GM18511 (cell line): Measurements from ENCODE around the gene MAPKAPK3.
"Not testable (repeated sequence)": the region's sequence is repeated elsewhere in the genome, so short reads cannot be mapped to it uniquely, and the experiment has no call there.

Source experiments
- ATAC-seq: cut with Tn5 transposase; IDR thresholded peaks from one replicate; pipeline ENCODE4 v1.9.1; 2021; ENCODE audit warnings: mild to moderate bottlenecking, moderate library complexity; ENCODE audit not compliant: unreplicated experiment

MAPKAPK3 gene

GRCh38 chr3:50652709-50653108 lies 35.8 kb downstream of the MAPKAPK3 start:
- peak; percentile 52 for ATAC-seq

GRCh38 chr3:50653937-50654595 lies 37.1 kb downstream of the MAPKAPK3 start:
- no peak for ATAC-seq

DNA sequence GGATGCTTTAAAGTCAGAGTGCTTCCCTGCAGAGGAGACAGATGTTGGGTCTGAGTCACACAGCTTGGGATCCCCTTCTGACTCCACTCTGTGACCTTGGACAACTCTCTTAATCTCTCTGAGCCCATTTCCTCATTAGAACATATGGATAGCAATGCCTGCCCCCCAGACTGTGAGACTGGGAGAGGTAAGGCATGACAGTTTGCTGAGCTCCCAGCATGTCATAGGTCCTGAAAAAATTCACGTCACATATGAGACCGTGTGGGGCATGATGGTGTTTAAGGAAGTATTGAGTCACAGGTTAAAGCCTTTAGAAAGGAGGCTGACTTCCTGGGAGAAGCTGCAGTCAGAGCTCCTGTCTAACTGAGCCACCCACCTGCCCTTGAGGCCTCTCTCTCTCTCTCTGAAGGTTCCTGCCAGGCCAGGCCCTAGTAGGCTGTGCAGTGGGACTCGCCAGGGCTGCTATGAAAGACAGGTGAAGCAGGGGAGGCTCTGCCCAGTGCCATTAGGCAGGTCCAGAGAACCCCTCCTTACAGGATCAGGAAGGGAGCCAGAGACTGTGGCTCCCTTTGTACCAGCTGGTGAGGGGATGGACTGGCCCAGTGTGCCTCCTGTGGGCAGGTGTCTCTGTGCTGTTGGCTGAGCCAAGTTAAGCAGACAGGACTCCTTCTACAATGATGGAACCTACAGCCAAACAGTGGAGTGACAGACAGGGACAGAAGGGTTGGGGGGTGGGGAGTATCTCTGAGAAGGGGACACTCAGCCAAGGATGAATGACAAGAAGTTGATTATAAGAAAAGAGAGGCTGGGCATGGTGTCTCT lies 38.3 kb downstream of the MAPKAPK3 start:
- no peak for ATAC-seq

- no peak for ATAC-seq
Observed at GRCh38 chr3:50656417-50657195, 39.7 kb downstream of the MAPKAPK3 start.

GRCh38 chr3:50657407-50657806 lies 40.5 kb downstream of the MAPKAPK3 start:
- ATAC-seq, result no peak

GRCh38 chr3:50657816-50658215 lies 40.9 kb downstream of the MAPKAPK3 start:
- ATAC-seq, result no peak

GRCh38 chr3:50658416-50658815 lies 41.5 kb downstream of the MAPKAPK3 start:
- no peak for ATAC-seq

DNA sequence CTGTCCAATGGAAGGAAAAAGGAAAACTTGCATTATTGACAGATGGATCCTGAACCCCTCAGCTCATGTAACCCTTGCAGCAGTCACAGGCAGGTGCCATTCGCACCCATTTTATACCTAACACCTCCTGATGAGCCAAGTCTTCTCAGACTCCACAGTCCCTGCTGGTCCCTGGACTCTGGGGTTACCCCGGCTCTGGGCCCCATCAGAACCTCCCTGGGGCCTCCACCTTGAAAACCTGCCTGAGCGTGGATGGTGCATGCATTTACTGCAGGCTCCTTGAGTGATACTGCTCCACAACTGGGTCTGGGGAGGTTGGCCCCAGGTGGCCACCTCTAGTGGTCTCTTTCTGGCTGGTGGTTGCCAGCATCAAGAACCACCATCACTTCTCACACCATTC lies 41.9 kb downstream of the MAPKAPK3 start:
- no peak for ATAC-seq

- no peak for ATAC-seq
Observed at GRCh38 chr3:50660386-50660785, 43.4 kb downstream of the MAPKAPK3 start.

DNA sequence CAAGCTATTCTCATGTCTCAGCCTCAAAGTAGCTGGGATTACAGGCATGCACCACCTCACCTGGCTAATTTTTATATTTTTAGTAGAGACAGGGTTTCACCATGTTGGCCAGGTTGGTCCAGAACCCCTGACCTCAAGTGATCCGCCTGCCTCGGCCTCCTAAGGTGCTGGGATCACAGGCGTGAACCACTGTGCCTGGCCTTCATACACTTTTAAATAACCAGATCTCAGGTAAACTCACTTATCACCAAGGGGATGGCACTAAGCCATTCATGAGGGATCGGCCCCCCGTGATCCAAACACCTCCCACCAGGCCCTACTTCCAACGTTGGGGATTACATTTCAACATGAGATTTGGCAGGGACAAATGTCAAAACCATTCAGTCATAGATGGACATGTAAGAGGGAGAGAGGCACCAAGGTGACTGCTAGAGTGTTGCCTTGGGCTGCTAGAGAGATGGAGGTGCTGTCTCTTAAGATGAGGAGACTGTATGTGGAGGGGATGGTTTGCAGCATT lies 44.4 kb downstream of the MAPKAPK3 start:
- no peak for ATAC-seq

DNA sequence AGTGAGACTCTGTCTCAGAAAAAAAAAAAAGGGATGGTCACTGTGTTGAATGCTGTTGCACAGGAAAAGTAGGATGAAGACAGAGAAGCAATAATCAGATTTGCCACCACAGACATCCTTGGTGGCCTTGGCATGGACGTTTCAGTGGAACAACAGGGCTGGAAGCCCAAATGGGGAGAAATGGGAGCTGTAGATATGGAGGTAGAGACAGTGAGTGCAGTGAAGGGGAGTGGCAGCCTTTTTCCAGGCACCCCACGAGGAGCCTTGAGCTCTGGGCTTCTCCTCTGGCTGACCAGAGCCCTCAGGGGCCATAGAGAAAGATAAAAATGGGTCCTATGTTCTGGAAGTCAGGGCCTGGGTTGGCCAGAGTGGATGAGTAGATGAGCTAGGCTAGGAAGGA lies 45.5 kb downstream of the MAPKAPK3 start:
- no peak for ATAC-seq

DNA sequence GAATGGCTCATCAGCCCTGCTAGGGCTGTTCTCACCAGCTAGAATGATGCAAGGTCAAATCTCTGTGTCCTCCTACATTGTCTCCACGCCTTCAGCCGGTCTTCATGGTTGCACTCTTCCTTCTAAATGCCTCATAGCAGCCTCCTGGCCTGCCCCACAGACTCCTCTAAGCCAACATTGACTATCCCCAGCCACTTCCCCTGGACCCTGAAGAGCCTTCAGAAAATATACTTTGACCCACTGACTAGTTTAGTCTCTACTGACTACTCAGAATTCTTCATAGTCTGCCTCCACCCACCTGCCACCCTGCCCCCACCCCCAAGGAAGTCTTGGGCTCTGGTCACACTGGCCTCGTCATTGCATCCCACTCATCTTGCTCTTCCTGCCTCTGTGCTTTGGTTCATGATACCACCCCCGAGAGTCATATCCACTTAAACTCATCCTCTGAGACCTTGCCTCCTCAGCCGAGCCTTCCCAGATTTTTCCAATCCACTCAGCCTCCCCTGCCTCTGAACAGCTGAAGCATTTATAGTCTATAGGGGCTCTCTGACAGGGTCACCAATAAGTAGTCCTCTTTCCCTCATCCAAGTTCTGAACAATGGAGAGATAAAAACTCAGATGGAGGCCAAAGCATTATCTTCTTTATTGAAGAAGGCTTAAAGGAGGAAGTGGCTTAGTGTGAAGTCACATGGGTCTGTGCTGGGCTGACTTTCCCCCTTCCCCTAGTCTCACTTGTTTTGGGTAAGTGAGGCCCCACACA lies 48.3 kb downstream of the MAPKAPK3 start:
- no peak for ATAC-seq

- not testable (repeated sequence) for ATAC-seq
Observed at GRCh38 chr3:50665841-50666115, 48.8 kb downstream of the MAPKAPK3 start.

- ATAC-seq, result no peak
Observed at GRCh38 chr3:50666837-50667236, 49.9 kb downstream of the MAPKAPK3 start.

GRCh38 chr3:50671331-50671730 lies 54.4 kb downstream of the MAPKAPK3 start:
- ATAC-seq, result no peak

- ATAC-seq, result no peak
Observed at GRCh38 chr3:50672656-50673055, 55.7 kb downstream of the MAPKAPK3 start.

DNA sequence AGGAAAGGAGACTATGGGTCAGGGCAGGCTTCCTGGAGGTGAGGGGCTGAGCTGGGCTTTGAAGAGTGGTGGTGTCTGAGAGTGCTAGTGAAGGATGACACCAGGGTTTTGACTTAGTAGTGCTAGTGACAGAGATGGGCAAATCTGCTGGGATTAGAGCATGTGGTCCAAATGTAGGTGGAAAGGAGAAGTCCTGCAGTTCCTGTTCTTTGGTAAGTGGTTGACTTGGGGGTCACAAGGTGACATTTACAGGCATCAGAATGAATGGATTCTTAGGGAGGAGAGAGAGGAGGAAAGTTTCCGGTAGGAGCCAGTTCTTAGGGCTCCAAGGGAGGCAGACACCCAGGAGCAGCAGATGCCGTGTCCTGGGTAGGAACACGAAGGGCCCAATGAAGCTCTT lies 57.0 kb downstream of the MAPKAPK3 start:
- ATAC-seq, result no peak

GRCh38 chr3:50674349-50675178 lies 57.6 kb downstream of the MAPKAPK3 start, which contains the start of gene DOCK3:
DOCK3 (plus strand) TSS chr3:50674927; CDS start chr3:50675264, 337 bp downstream.
- ATAC-seq, result peak; percentile 62

- ATAC-seq, result peak; percentile 31
Observed at GRCh38 chr3:50675179-50676030, 58.5 kb downstream of the MAPKAPK3 start.
